Stimulated activated naive CD8-positive, alpha-beta T cell treated with anti-CD3 and anti-CD28 coated beads, Interleukin-15, Interleukin-2, amounts not matched to agents 100 ng/mL and 50 ng/mL, for 24 hours (primary cell): ENCODE results near the gene CPN1.
"Not testable (repeated sequence)": the region's sequence is repeated elsewhere in the genome, so short reads cannot be mapped to it uniquely, and the experiment has no call there.

Source experiments
- H3K27ac Mint-ChIP-seq: one replicate; pipeline ENCODE4 v1.8.0; 2021; ENCODE audit warnings: mild to moderate bottlenecking, mixed read lengths
- H3K27me3 Mint-ChIP-seq: one replicate; pipeline ENCODE4 v1.8.0; 2021; ENCODE audit warnings: mixed read lengths
- H3K36me3 Mint-ChIP-seq: one replicate; pipeline ENCODE4 v1.8.0; 2021; ENCODE audit warnings: low read depth, mixed read lengths
- H3K4me1 Mint-ChIP-seq: one replicate; pipeline ENCODE4 v1.8.0; 2021; ENCODE audit warnings: low read depth, mixed read lengths
- H3K4me3 Mint-ChIP-seq: one replicate; pipeline ENCODE4 v1.8.0; 2021; ENCODE audit warnings: mild to moderate bottlenecking, mixed read lengths
- H3K9me3 Mint-ChIP-seq: one replicate; pipeline ENCODE4 v1.8.0; 2021; ENCODE audit warnings: mixed read lengths

Gene CPN1

GRCh38 chr10:100101192-100102076 lies 19.8 kb upstream of the CPN1 start:
- no peaks in the 10 kb centered on the region for H3K36me3 Mint-ChIP-seq
- no peak overlapping the region for H3K27ac Mint-ChIP-seq
- H3K9me3 Mint-ChIP-seq, result peaks cover 8% of the 10 kb centered on the region
- peaks cover 38% of the 10 kb centered on the region for H3K27me3 Mint-ChIP-seq
- H3K4me3 Mint-ChIP-seq, result no peak overlapping the region
- H3K4me1 Mint-ChIP-seq, result no peaks in the 10 kb centered on the region

GRCh38 chr10:100100651-100101184 lies 19.0 kb upstream of the CPN1 start:
- no peaks in the 10 kb centered on the region for H3K4me1 Mint-ChIP-seq
- peaks cover 8% of the 10 kb centered on the region for H3K9me3 Mint-ChIP-seq
- no peaks in the 10 kb centered on the region for H3K36me3 Mint-ChIP-seq
- H3K27ac Mint-ChIP-seq, result no peak overlapping the region
- H3K27me3 Mint-ChIP-seq, result peaks cover 40% of the 10 kb centered on the region
- no peak overlapping the region for H3K4me3 Mint-ChIP-seq

GRCh38 chr10:100089241-100089640 lies 7.6 kb upstream of the CPN1 start:
- Mint-ChIP-seq H3K4me1 (no peaks in the 10 kb centered on the region), H3K36me3 (no peaks in the 10 kb centered on the region), H3K27me3 (peaks cover 21% of the 10 kb centered on the region), H3K9me3 (no peaks in the 10 kb centered on the region), H3K27ac (no peak overlapping the region), H3K4me3 (no peak overlapping the region)

- not testable (repeated sequence) for H3K4me3 Mint-ChIP-seq, H3K9me3 Mint-ChIP-seq, H3K4me1 Mint-ChIP-seq, H3K36me3 Mint-ChIP-seq, H3K27ac Mint-ChIP-seq
- peaks cover 26% of the 10 kb centered on the region for H3K27me3 Mint-ChIP-seq
Observed at GRCh38 chr10:100086708-100087107, 5.0 kb upstream of the CPN1 start.

- Mint-ChIP-seq H3K27ac (no peak overlapping the region), H3K27me3 (peaks cover 27% of the 10 kb centered on the region)
Observed at GRCh38 chr10:100085596-100085995, 3.9 kb upstream of the CPN1 start.

GRCh38 chr10:100083623-100084022 lies 2.0 kb upstream of the CPN1 start:
- H3K9me3 Mint-ChIP-seq, result no peaks in the 10 kb centered on the region

More at GRCh38 chr10:100085596-100085995, 3.9 kb upstream of the CPN1 start:
- Mint-ChIP-seq H3K36me3 (no peaks in the 10 kb centered on the region), H3K4me3 (no peak overlapping the region), H3K4me1 (no peaks in the 10 kb centered on the region), H3K9me3 (no peaks in the 10 kb centered on the region)

GRCh38 chr10:100082276-100082675 lies 607 bp upstream of the CPN1 start:
- not testable (repeated sequence) for H3K9me3 Mint-ChIP-seq, H3K4me3 Mint-ChIP-seq, H3K36me3 Mint-ChIP-seq, H3K4me1 Mint-ChIP-seq, H3K27ac Mint-ChIP-seq
- peaks cover 20% of the 10 kb centered on the region for H3K27me3 Mint-ChIP-seq

More at GRCh38 chr10:100083623-100084022, 2.0 kb upstream of the CPN1 start:
- Mint-ChIP-seq H3K4me1 (no peaks in the 10 kb centered on the region), H3K4me3 (no peak overlapping the region), H3K27me3 (peaks cover 21% of the 10 kb centered on the region), H3K27ac (no peak overlapping the region), H3K36me3 (no peaks in the 10 kb centered on the region)

GRCh38 chr10:100076750-100077149 lies 4.9 kb downstream of the CPN1 start:
- H3K4me1 Mint-ChIP-seq, result no peaks in the 10 kb centered on the region
- H3K27ac Mint-ChIP-seq, result no peak overlapping the region
- H3K27me3 Mint-ChIP-seq, result peaks cover 19% of the 10 kb centered on the region
- no peak overlapping the region for H3K4me3 Mint-ChIP-seq
- H3K9me3 Mint-ChIP-seq, result no peaks in the 10 kb centered on the region
- H3K36me3 Mint-ChIP-seq, result no peaks in the 10 kb centered on the region

- H3K4me1 Mint-ChIP-seq, result no peaks in the 10 kb centered on the region
- H3K27me3 Mint-ChIP-seq, result peaks cover 14% of the 10 kb centered on the region
- no peak overlapping the region for H3K27ac Mint-ChIP-seq
- H3K36me3 Mint-ChIP-seq, result no peaks in the 10 kb centered on the region
- no peaks in the 10 kb centered on the region for H3K9me3 Mint-ChIP-seq
- H3K4me3 Mint-ChIP-seq, result no peak overlapping the region
Observed at GRCh38 chr10:100075426-100076220, 6.0 kb downstream of the CPN1 start.

- H3K4me3 Mint-ChIP-seq, result no peak overlapping the region
- no peaks in the 10 kb centered on the region for H3K4me1 Mint-ChIP-seq
- peaks cover 7% of the 10 kb centered on the region for H3K27me3 Mint-ChIP-seq
- H3K9me3 Mint-ChIP-seq, result no peaks in the 10 kb centered on the region
- H3K27ac Mint-ChIP-seq, result no peak overlapping the region
- H3K36me3 Mint-ChIP-seq, result no peaks in the 10 kb centered on the region
Observed at GRCh38 chr10:100072514-100072913, 9.2 kb downstream of the CPN1 start.

GRCh38 chr10:100071529-100071928 lies 10.1 kb downstream of the CPN1 start:
- peaks cover 7% of the 10 kb centered on the region for H3K27me3 Mint-ChIP-seq
- no peaks in the 10 kb centered on the region for H3K9me3 Mint-ChIP-seq
- H3K36me3 Mint-ChIP-seq, result no peaks in the 10 kb centered on the region
- H3K27ac Mint-ChIP-seq, result no peak overlapping the region
- no peak overlapping the region for H3K4me3 Mint-ChIP-seq
- no peaks in the 10 kb centered on the region for H3K4me1 Mint-ChIP-seq

GRCh38 chr10:100067466-100067865 lies 14.2 kb downstream of the CPN1 start:
- Mint-ChIP-seq H3K27ac (no peak overlapping the region), H3K27me3 (peaks cover 19% of the 10 kb centered on the region), H3K9me3 (no peaks in the 10 kb centered on the region), H3K36me3 (no peaks in the 10 kb centered on the region), H3K4me3 (no peak overlapping the region), H3K4me1 (no peaks in the 10 kb centered on the region)

- H3K4me1 Mint-ChIP-seq, result no peaks in the 10 kb centered on the region
- H3K36me3 Mint-ChIP-seq, result no peaks in the 10 kb centered on the region
- H3K27me3 Mint-ChIP-seq, result peaks cover 18% of the 10 kb centered on the region
- no peak overlapping the region for H3K27ac Mint-ChIP-seq
- H3K9me3 Mint-ChIP-seq, result no peaks in the 10 kb centered on the region
- no peak overlapping the region for H3K4me3 Mint-ChIP-seq
Observed at GRCh38 chr10:100065084-100065660, 16.5 kb downstream of the CPN1 start.

GRCh38 chr10:100061401-100061800 lies 20.3 kb downstream of the CPN1 start:
- Mint-ChIP-seq H3K9me3 (no peaks in the 10 kb centered on the region), H3K4me1 (no peaks in the 10 kb centered on the region), H3K4me3 (no peak overlapping the region), H3K27me3 (peaks cover 25% of the 10 kb centered on the region), H3K36me3 (no peaks in the 10 kb centered on the region), H3K27ac (no peak overlapping the region)

- Mint-ChIP-seq H3K27ac (no peak overlapping the region), H3K9me3 (no peaks in the 10 kb centered on the region), H3K36me3 (no peaks in the 10 kb centered on the region), H3K27me3 (peaks cover 8% of the 10 kb centered on the region), H3K4me3 (no peak overlapping the region), H3K4me1 (no peaks in the 10 kb centered on the region)
Observed at GRCh38 chr10:100057948-100058347, 23.7 kb downstream of the CPN1 start.
